ENCODE results near the gene ATIC. TPM values are rescaled to one million over a fixed set of nuclear protein-coding genes. Genes with fewer than 3 reads are reported as not detected.

ATIC gene
- 28.0 TPM for total RNA-seq

GRCh38 chr2:215311625-215312396, at the start of gene ATIC:
TSS of gene ATIC (plus strand) at chr2:215312059. CDS start at chr2:215312143, 84 bp downstream.

Other genes starting within 250 kb of the ATIC start
- 0.99 TPM for gene ABCA12, start 173.4 kb upstream of the ATIC start, total RNA-seq
- 592 TPM for gene FN1, start 124.0 kb downstream of the ATIC start, total RNA-seq